C4-2B (cell line): Measurements from ENCODE around the gene TMEM95.

Experiments
- H3K27ac ChIP-seq: fragments of 450-650 bp; 2 replicates; pipeline ENCODE4 v1.5.1; 2017
- ZFX ChIP-seq: fragments of 450-650 bp; IDR thresholded peaks from 2 replicates; pipeline ENCODE4 v1.6.1; 2017
- TF ChIP-seq, protein P1 (sequence below): fragments of 450-650 bp; conservative IDR thresholded peaks from 2 replicates; pipeline ENCODE4 v1.5.1; 2017; ENCODE audit warnings: mild to moderate bottlenecking

Gene TMEM95

DNA sequence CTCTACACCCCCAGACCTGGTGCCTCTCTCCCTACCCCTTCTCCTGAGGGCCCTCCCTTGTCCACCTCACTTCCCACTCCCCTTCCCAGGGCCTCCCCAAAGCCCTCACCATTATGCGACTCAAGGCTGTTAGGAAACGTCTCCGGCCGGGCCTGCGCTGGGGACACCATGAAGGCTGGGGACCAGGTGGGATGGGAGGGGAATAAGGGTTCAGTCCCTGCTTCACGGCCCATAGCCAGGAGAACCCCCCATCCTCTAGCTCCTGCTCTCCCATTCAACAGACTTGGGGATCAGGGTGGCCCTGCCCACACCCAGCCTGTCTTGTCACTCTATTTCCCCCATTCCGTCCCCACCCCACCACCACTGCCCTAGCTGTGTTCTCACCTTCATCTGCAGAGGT, 27.9 kb upstream of the TMEM95 start:
- no peak overlapping the region for H3K27ac ChIP-seq
- TF ChIP-seq, protein P1, sequence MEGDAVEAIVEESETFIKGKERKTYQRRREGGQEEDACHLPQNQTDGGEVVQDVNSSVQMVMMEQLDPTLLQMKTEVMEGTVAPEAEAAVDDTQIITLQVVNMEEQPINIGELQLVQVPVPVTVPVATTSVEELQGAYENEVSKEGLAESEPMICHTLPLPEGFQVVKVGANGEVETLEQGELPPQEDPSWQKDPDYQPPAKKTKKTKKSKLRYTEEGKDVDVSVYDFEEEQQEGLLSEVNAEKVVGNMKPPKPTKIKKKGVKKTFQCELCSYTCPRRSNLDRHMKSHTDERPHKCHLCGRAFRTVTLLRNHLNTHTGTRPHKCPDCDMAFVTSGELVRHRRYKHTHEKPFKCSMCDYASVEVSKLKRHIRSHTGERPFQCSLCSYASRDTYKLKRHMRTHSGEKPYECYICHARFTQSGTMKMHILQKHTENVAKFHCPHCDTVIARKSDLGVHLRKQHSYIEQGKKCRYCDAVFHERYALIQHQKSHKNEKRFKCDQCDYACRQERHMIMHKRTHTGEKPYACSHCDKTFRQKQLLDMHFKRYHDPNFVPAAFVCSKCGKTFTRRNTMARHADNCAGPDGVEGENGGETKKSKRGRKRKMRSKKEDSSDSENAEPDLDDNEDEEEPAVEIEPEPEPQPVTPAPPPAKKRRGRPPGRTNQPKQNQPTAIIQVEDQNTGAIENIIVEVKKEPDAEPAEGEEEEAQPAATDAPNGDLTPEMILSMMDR: no peak

DNA sequence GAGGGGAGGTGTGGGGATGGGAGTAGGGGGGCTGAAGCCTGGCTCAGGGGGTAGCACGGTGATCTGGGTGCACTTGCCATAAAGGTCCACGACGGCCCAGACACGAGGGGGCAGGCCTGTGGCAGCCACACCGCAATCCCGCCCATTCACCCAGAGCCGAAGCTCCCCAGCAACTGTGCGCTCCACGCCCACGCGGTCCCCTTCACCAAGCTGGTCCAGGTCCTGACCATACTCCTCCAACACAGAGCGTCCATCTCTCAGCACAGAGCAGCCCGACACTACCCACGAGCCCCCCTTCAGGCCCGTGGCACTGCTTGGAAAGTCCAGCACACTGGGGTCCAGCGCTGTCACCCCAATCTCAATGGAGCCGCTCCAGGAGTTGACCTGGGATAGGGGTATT, 27.5 kb upstream of the TMEM95 start:
- no peak for TF ChIP-seq ZFX
- TF ChIP-seq, protein P1: no peak
- H3K27ac ChIP-seq: no peak overlapping the region

DNA sequence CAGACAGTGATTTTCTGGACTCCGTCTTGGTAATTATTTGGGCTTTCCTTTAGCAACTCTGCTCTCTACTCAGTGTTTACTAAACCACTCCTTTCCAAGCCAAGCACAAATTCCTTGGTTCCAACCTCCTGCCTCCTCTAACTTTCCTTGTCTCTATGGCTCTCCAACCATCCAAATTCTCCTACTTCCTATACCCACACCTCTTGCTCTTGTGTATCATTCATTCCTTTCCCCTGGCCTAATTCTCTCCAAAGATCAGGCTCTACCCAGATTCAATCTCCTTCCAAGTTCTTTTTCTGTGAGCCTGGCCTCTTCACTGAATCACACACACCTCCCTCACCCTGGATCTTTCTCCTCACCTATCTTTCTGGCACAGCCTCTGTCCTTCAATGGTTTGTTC, 26.9 kb upstream of the TMEM95 start:
- H3K27ac ChIP-seq: peak overlapping the region; percentile 81
- no peak for TF ChIP-seq ZFX
- TF ChIP-seq, protein P1: no peak

DNA sequence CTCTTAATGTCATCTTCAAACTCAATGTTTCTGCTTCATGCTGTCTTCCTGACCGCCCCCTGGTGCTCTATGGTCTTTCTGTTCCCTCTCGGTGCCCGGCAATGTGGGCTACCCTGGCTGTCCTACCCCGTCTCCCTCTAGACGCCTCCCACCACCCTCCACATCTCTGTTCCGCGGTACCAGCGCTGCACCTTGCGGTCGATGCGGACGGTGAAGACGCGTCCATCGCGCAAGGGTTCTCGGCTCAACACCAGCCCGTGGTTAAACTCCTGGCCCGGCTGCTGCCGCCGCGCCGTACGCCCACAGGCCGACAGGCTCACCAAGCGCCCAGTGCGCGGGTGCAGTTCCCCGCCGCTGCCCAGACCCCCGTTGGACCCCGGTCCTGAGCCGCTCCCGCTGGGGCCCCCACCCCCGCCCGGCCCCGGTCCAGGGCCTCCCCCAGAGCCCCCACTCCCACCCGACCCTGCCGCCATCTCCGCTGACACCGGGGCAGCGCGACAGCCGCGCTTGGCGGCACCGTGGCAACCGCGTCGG, 26.0 kb upstream of the TMEM95 start, which contains the start of gene NEURL4:
Gene NEURL4 (minus strand): TSS at position 496 of the 534 bp plus-strand sequence. CDS start 23 bp downstream, at position 473.
- peak within 1 kb of the TSS; percentile 81 for H3K27ac ChIP-seq
- peak; percentile 67; the same call in 1 of the 2 replicates for TF ChIP-seq ZFX
- TF ChIP-seq, protein P1: no peak

DNA sequence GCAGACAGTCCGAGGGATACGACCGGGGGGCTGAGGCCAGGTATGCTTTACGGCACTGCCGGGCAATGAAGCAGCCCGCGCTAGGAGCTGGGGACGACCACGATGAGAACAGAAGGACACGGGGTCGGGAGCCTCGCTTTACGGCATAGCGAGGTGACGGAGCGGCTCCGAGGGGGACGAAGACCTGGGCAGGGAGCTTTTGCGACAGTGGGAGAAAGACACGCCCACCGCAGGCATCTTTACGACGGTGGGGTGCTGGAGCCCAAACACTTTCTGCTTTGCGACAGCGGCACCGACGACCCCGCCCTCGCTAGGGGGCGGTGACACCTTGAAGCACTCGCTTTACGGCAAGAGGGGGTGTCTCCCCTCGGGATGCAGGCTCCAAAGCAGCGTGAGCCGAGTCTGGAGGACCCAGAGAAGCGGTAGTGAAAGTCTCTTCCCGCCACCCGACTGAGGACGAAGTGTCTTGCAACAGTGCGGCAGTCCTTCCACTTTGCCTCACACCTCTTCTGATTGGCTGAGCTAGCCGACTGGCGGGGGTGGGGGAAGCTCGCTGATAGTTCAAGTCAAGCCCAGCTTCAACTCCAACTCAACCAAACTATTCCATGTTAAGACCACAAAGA, 25.5 kb upstream of the TMEM95 start:
- peak overlapping the region; percentile 81 for H3K27ac ChIP-seq
- TF ChIP-seq, protein P1: no peak
- no peak for TF ChIP-seq ZFX

DNA sequence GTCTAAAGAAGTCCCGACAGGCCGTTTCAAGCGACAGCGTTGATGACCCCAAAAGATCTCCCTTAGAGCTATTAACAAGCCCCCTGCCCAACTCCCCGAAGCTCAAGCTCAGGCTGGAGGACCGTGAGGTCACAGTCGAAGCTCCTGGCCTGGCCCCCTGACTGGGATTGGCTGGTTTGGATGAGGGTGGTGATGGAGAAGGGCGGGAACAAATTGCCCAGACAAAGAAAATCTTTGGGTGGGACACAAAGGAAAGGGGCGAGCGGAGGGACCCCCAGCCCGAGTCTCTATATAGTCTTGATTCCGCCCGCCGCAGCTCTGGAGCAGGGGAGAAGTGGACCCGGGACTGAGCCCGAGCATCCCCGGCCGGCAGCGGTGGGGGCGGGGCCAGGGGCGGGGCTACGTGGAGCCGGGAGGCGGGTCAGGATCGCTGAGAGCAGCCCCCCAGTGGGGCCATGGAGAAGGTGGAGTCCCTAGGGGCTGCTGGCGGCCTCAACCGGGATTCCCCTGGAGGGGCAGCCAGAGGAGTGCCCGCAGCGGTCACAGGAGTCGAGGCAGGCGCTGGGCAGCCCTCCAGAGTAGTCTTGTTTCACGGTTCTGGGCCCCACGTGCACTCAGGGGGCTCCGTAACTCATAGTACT, 24.8 kb upstream of the TMEM95 start:
- peak overlapping the region; percentile 81 for H3K27ac ChIP-seq
- TF ChIP-seq ZFX: no peak
- TF ChIP-seq, protein P1: no peak

DNA sequence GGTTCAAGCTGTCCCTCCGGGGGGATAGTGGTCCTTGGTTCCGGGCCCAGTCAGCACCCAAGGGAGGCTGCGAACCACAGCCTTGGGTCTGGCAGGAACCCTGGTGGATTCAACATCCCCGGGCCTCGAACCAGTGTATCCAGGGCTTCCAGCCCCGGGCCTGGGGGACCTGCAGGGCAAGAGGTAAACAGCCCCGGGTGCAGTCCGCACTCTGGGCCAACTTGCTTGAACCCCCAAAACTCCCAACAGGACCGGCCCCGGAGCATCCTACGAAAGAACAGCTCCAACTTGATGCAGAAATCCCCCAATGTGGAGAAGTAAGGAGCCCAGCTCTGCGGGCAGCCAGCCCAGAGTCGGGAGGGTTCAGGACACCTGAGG, 24.3 kb upstream of the TMEM95 start:
- H3K27ac ChIP-seq: peak overlapping the region; percentile 81
- TF ChIP-seq, protein P1: no peak
- no peak for TF ChIP-seq ZFX
